Measurements from ENCODE around the gene HEXB. TPM values are rescaled to one million over a fixed set of nuclear protein-coding genes. Genes with fewer than 3 reads are reported as not detected.
"Not testable (repeated sequence)": the region's sequence is repeated elsewhere in the genome, so short reads cannot be mapped to it uniquely, and the experiment has no call there.

The HEXB gene
- total RNA-seq, 2 donors from 2014 or later, result 52.2 to 65.8 TPM

DNA sequence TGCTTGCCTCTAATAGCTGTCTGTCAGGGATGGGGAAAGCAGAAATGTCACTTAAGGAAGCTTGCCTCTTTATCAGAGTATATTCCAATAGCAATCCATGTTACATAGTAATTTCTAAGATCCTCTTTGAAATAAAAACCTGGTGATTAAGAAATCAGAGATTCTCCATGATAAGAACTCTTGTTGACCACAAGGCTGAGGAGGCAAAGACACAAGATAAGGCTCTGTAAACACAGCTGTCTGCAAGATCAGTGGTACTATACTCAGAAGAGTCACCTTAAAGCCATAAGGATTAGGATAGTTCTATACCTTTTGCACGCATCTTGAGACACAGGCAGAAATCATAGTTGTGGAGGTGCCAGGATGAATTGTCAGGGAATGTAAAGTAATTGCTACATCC lies 40.3 kb downstream of the HEXB start:
- Histone ChIP-seq H3K36me3 (peaks cover 60% of the 10 kb centered on the region), H3K4me1 (no peaks in the 10 kb centered on the region), H3K27ac (no peak overlapping the region), H3K4me3 (no peak overlapping the region), H3K9me3 (no peaks in the 10 kb centered on the region), H3K27me3 (no peaks in the 10 kb centered on the region)
- TF ChIP-seq CTCF (IDR thresholded peaks at IDR 0.05), result no peak
- DNase-seq (ENCODE audit: low spot score), result no peak

- Histone ChIP-seq H3K27me3 (no peaks in the 10 kb centered on the region), H3K36me3 (peaks cover 60% of the 10 kb centered on the region), H3K4me3 (no peak overlapping the region), H3K4me1 (no peaks in the 10 kb centered on the region), H3K27ac (no peak overlapping the region), H3K9me3 (no peaks in the 10 kb centered on the region)
- no peak for TF ChIP-seq CTCF (IDR thresholded peaks at IDR 0.05)
- no peak for DNase-seq (ENCODE audit: low spot score)
Observed at GRCh38 chr5:74736759-74737158, 51.7 kb downstream of the HEXB start.

DNA sequence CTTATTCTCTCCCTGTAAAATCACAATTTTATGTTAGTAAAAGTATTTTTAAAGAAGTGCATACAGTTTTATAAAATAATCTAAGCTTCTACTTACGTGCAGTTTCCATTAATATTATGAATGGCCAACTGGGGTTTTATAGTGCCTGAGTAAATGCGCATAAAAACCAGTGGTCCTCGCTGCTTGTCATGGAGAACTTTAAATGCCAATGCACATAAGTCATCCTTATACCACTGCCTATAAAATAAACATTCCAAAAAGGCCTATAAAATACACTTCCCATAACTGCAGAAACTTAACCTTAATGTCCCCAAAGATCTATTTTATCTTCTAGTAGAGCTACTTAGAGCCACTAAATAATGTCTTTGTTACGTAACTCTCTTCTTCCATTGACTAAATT lies 53.4 kb downstream of the HEXB start:
- no peak for DNase-seq (ENCODE audit: low spot score)
- Histone ChIP-seq H3K4me3 (no peak overlapping the region), H3K36me3 (peaks cover 56% of the 10 kb centered on the region), H3K9me3 (no peaks in the 10 kb centered on the region), H3K27ac (no peak overlapping the region), H3K27me3 (no peaks in the 10 kb centered on the region), H3K4me1 (no peaks in the 10 kb centered on the region)
- no peak for TF ChIP-seq CTCF (IDR thresholded peaks at IDR 0.05)

- H3K27me3 ChIP-seq; H3K27ac ChIP-seq; DNase-seq (ENCODE audit: low spot score); H3K4me3 ChIP-seq; H3K4me1 ChIP-seq; H3K9me3 ChIP-seq: not testable (repeated sequence)
- H3K36me3 ChIP-seq, result peaks cover 44% of the 10 kb centered on the region
Observed at GRCh38 chr5:74748742-74749141, 63.7 kb downstream of the HEXB start.

DNA sequence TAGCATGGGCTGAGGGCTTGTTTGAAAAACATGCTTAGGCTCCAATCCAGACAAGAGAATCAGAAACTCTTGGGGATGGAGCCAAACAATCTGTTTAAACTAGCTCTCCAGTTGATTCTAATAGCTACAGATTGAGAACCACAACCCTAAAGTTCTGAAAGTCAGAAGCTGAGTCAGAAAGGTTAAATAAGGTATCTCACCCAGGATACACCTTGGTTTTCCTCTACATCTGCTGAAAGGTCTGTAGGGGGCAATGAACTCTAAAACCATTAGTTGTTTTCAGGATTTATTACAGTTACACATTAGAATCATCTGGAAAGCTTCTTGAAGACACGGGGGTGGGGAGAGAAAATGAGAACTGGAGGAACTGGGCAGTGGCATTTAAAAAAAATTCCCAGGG lies 76.2 kb downstream of the HEXB start:
- no peaks in the 10 kb centered on the region for H3K27me3 ChIP-seq
- peaks cover 20% of the 10 kb centered on the region for H3K36me3 ChIP-seq
- no peak for DNase-seq (ENCODE audit: low spot score)
- H3K9me3 ChIP-seq, result no peaks in the 10 kb centered on the region
- H3K4me1 ChIP-seq, result peaks cover 0 to 20% of the 10 kb centered on the region in 2 donors
- TF ChIP-seq CTCF (IDR thresholded peaks at IDR 0.05), result no peak
- no peak overlapping the region for H3K4me3 ChIP-seq
- no peak overlapping the region for H3K27ac ChIP-seq

- Histone ChIP-seq H3K36me3 (peaks cover 20% of the 10 kb centered on the region), H3K4me1 (peaks cover 0 to 22% of the 10 kb centered on the region in 2 donors), H3K27me3 (no peaks in the 10 kb centered on the region), H3K27ac (no peak overlapping the region), H3K4me3 (no peak overlapping the region), H3K9me3 (no peaks in the 10 kb centered on the region)
- no peak for DNase-seq (ENCODE audit: low spot score)
- no peak for TF ChIP-seq CTCF (IDR thresholded peaks at IDR 0.05)
Observed at GRCh38 chr5:74762599-74762998, 77.6 kb downstream of the HEXB start.
